Endothelial cell (in vitro differentiated cells): ENCODE measurements around the gene DNAJC13. TPM values are rescaled to one million over a fixed set of nuclear protein-coding genes. Genes with fewer than 3 reads are reported as not detected.

Experiments
- DNase-seq: peaks from one replicate; pipeline ENCODE4 v3.0.0; 2021; ENCODE audit warnings: low spot score
- H3K27ac Mint-ChIP-seq: one replicate; pipeline ENCODE4 v1.8.0; 2021; ENCODE audit warnings: mixed read lengths, inconsistent platforms; ENCODE audit not compliant: unreplicated experiment
- H3K27me3 Mint-ChIP-seq: one replicate; pipeline ENCODE4 v1.8.0; 2021; ENCODE audit warnings: mild to moderate bottlenecking, moderate library complexity, mixed read lengths, inconsistent platforms; ENCODE audit not compliant: unreplicated experiment
- H3K36me3 Mint-ChIP-seq: one replicate; pipeline ENCODE4 v1.8.0; 2021; ENCODE audit warnings: mild to moderate bottlenecking, low read depth, mixed read lengths, inconsistent platforms; ENCODE audit not compliant: unreplicated experiment
- H3K4me1 Mint-ChIP-seq: one replicate; pipeline ENCODE4 v1.8.0; 2021; ENCODE audit warnings: mild to moderate bottlenecking, mixed read lengths, inconsistent platforms; ENCODE audit not compliant: unreplicated experiment
- H3K4me3 Mint-ChIP-seq: one replicate; pipeline ENCODE4 v1.8.0; 2021; ENCODE audit warnings: mild to moderate bottlenecking, mixed read lengths, inconsistent platforms; ENCODE audit not compliant: unreplicated experiment
- H3K9me3 Mint-ChIP-seq: one replicate; pipeline ENCODE4 v1.8.0; 2021; ENCODE audit warnings: mixed read lengths, inconsistent platforms; ENCODE audit not compliant: unreplicated experiment
- total RNA-seq: library from RNA; stranded (reverse); fragmentation: NEBNext Ultra II Directional; extraction: Animal tissue kit (Norgen Biotek cat#: 25700); gene quantifications from one replicate; pipeline ENCODE4 v1.2.1, GENCODE V29; 2021; ENCODE audit not compliant: unreplicated experiment
- TF ChIP-seq, protein P1 (sequence below): fragments of 200-600 bp; sonication (generic); IDR thresholded peaks from one replicate; pipeline ENCODE4 v1.5.0; 2021; ENCODE audit warnings: antibody characterized with exemption; ENCODE audit not compliant: unreplicated experiment

The DNAJC13 gene
- total RNA-seq, 1 donor from 2014 or later: 50.4 TPM

DNA sequence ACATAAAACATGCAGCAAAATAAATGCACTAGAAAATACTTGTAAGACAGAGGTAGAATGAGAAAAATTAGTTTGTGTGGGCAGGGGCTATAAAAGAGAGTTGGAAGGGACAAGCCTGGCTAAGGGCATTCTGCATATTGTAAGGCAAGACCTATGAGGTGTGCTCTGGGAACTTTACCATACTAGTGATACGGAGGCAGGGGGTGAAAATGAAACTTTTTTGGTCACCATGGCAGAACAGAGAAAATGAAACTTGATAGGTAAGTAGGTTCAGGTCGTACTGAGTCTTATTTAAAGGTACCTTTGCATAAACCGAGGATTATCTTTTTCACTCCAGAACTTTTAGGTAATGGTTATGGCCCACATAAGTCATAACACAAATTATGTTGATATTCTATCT, 105.1 kb downstream of the DNAJC13 start:
- TF ChIP-seq, protein P1, sequence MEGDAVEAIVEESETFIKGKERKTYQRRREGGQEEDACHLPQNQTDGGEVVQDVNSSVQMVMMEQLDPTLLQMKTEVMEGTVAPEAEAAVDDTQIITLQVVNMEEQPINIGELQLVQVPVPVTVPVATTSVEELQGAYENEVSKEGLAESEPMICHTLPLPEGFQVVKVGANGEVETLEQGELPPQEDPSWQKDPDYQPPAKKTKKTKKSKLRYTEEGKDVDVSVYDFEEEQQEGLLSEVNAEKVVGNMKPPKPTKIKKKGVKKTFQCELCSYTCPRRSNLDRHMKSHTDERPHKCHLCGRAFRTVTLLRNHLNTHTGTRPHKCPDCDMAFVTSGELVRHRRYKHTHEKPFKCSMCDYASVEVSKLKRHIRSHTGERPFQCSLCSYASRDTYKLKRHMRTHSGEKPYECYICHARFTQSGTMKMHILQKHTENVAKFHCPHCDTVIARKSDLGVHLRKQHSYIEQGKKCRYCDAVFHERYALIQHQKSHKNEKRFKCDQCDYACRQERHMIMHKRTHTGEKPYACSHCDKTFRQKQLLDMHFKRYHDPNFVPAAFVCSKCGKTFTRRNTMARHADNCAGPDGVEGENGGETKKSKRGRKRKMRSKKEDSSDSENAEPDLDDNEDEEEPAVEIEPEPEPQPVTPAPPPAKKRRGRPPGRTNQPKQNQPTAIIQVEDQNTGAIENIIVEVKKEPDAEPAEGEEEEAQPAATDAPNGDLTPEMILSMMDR: no peak

DNA sequence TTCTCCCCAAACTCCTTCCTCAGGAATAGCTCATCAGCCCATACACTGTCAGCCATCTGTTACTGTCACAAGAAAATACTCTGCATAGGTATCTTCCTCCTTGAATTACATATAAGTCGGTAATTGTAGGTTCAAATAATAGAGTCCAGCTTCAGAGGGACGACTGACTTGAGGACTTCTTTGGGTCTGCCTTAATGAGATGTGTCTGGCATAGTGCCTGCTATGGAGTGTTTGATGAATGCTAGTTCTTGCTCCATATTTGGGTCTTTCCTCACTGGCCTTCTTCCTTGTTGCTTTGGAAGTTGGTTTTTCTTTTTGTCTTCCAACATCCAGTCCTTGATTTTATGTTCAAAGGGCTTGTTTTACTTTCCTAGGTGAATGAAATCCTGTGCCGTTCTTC, 113.3 kb downstream of the DNAJC13 start:
- peaks cover 1% of the 10 kb centered on the region for H3K4me1 Mint-ChIP-seq
- no peaks in the 10 kb centered on the region for H3K9me3 Mint-ChIP-seq
- H3K27ac Mint-ChIP-seq: no peak overlapping the region
- H3K27me3 Mint-ChIP-seq: peaks cover 2% of the 10 kb centered on the region
- no peak for DNase-seq
- TF ChIP-seq, protein P1: no peak
- H3K36me3 Mint-ChIP-seq: peaks cover 43% of the 10 kb centered on the region
- no peak overlapping the region for H3K4me3 Mint-ChIP-seq

More for the DNA sequence above, 105.1 kb downstream of the DNAJC13 start:
- H3K36me3 Mint-ChIP-seq: peaks cover 35% of the 10 kb centered on the region
- no peak overlapping the region for H3K27ac Mint-ChIP-seq
- no peaks in the 10 kb centered on the region for H3K4me1 Mint-ChIP-seq
- no peaks in the 10 kb centered on the region for H3K27me3 Mint-ChIP-seq
- DNase-seq: no peak
- no peak overlapping the region for H3K4me3 Mint-ChIP-seq
- H3K9me3 Mint-ChIP-seq: no peaks in the 10 kb centered on the region

DNA sequence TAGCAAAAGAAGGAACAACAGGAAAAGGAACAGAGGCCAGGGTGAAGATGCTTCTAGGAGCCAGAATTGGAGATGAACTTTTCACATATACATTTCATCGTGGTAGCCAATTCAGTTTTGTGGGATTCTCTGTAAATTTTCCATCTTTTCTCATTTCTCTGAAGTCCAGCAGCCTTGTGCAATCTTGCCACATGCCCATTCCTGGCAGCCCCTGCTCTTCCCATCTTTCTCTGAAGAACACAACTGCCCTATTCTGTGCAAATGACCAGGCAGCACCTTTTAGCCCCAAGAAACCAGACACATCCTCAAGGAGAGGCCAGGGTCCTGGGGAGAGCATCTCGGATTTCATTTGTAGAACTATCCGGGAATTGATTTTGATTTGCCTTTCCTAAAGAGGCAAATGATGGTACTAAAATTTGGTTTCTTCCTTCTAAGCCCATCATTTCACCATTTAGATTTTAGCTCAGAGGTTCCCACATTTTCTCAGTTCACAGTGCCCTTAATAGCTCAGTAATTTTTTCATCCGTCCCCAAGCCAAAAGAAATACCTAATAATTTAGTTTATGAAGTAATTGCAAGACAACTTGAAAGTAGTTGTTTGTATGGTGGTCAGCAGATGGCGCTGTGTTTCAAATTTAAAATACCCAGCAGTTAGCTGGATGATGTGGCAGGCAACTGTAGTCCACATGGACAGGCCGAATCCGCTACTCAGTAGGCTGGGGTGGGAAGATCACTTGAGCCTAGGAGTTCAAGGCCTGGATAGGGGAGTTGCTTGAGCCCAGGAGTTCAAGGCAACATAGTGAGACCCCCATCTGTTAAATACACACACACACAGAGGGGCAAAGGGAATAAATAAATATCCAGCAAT, 118.5 kb downstream of the DNAJC13 start:
- H3K27me3 Mint-ChIP-seq: peaks cover 6% of the 10 kb centered on the region
- H3K9me3 Mint-ChIP-seq: no peaks in the 10 kb centered on the region
- peaks cover 8% of the 10 kb centered on the region for H3K4me1 Mint-ChIP-seq
- peak overlapping the region; percentile 69 for H3K27ac Mint-ChIP-seq
- peaks cover 28% of the 10 kb centered on the region for H3K36me3 Mint-ChIP-seq
- TF ChIP-seq, protein P1: peak; percentile 88
- DNase-seq: peak; percentile 65
- H3K4me3 Mint-ChIP-seq: no peak overlapping the region

DNA sequence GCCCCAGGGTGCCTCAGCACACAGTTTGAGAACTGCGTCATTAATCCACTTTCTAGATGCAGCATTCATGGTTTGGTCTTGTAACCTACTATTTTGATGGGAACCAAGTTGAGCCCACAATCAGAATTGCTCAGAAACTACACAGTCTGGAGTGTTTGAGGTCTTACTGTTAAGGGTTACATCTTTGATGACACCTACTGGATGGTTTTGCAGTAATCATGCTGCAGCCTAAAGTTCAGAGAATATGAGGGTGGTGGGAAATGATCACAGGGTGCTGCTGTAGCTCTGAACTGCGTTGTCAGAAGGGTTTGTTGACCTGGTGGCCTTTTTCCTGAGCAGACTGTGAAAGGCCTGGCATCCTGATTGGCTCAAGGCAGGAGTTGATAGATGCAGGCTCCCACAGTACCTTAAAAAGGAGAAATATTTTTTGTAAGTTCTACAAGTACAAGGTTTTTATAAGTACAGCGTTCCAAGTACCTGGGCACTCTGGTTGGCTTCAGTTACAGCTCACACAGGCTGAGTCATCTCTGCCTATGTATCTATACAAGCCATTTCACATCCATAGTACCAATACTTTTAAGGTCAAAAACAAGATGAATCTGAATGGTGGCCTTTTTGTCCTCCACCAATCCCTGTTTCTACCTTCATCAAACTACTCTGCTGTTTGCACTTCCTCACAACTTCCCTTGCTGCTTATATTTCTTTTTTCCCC, 119.3 kb downstream of the DNAJC13 start:
- H3K4me3 Mint-ChIP-seq: no peak overlapping the region
- peaks cover 6% of the 10 kb centered on the region for H3K27me3 Mint-ChIP-seq
- no peak overlapping the region for H3K27ac Mint-ChIP-seq
- no peaks in the 10 kb centered on the region for H3K9me3 Mint-ChIP-seq
- peaks cover 29% of the 10 kb centered on the region for H3K36me3 Mint-ChIP-seq
- H3K4me1 Mint-ChIP-seq: peaks cover 8% of the 10 kb centered on the region
- no peak for DNase-seq
- TF ChIP-seq, protein P1: no peak

DNA sequence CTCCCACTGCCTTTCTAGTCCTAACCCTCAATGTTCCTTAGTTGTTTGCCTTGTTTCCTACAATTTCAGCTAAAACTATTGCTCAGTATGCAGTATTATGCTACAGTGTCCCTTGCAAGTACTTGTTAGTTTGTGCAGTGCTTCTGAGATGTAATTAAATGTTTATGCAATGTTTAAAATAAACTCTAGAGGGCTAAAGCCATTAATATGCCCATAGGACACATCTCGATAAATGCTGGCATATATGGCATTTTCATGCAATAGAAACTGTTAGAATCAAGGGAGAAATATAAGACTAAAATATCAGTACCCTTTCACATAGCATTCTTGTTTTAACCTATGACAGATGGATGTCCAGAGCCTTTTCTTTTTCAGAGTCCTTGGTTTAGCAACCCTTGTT, 120.0 kb downstream of the DNAJC13 start:
- TF ChIP-seq, protein P1: peak; percentile 42
- Mint-ChIP-seq H3K4me1 (peaks cover 11% of the 10 kb centered on the region), H3K4me3 (no peak overlapping the region), H3K36me3 (peaks cover 22% of the 10 kb centered on the region), H3K27me3 (peaks cover 6% of the 10 kb centered on the region), H3K9me3 (no peaks in the 10 kb centered on the region), H3K27ac (no peak overlapping the region)
- DNase-seq: no peak
